ENCODE measurements around the gene EFCAB7. TPM values are rescaled to one million over a fixed set of nuclear protein-coding genes. Genes with fewer than 3 reads are reported as not detected.
"Not testable (repeated sequence)": the region's sequence is repeated elsewhere in the genome, so short reads cannot be mapped to it uniquely, and the experiment has no call there.

The EFCAB7 gene
- total RNA-seq, 2 experiments from 2014 or later: 9.6 to 9.7 TPM

- Mint-ChIP-seq H3K27me3 (no peaks in the 10 kb centered on the region), H3K9me3 (no peaks in the 10 kb centered on the region), H3K4me1 (no peaks in the 10 kb centered on the region), H3K4me3 (no peak overlapping the region), H3K36me3 (ENCODE audit: low read depth) (peaks cover 4% of the 10 kb centered on the region), H3K27ac (no peak overlapping the region)
- ChIA-PET POLR2A (no interaction called here), CTCF (no interaction called here)
- no peak for DNase-seq
Observed at GRCh38 chr1:63569068-63569467, 45.7 kb downstream of the EFCAB7 start.

DNA sequence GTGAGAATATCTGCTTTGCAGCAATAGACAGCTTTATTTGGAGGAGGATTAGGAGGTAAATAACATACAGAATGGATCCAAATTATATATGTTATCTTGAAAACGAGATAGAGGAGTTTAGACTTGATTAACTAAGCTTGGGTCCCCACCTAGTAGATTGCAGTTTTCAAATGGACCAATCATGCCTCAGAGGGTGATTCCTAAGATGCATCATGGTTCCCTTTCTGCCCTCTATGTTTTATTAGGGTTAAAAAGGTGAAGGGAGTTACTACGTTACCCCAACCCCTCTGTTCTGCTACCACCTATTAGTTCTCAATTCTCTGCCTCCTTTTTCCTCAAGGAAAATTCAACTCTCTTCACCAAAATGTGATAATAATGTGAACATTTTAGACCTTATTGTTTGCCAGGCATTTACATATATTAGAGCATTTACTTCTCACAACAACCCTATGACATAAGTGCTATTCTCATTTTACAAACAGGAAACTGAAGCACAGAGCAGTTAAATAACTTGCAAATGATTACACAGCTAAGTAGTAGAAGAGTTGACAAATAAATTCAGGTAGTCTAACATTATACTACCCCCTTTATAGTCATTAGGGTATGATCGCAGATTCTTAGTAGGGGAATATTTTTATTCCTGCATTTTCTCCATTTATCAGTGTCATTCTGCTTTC, 46.5 kb downstream of the EFCAB7 start:
- CTCF ChIA-PET: interaction anchor here (0.9 kb wide), 1 partner anchor 567 kb away, joined by 3 read pairs; no protein-coding TSS in a partner anchor
- no peaks in the 10 kb centered on the region for H3K9me3 Mint-ChIP-seq
- H3K4me3 Mint-ChIP-seq: no peak overlapping the region
- no peak for DNase-seq
- POLR2A ChIA-PET: no interaction called here
- no peaks in the 10 kb centered on the region for H3K27me3 Mint-ChIP-seq
- no peaks in the 10 kb centered on the region for H3K4me1 Mint-ChIP-seq
- peaks cover 4% of the 10 kb centered on the region for H3K36me3 Mint-ChIP-seq (ENCODE audit: low read depth)
- no peak overlapping the region for H3K27ac Mint-ChIP-seq

- H3K36me3 Mint-ChIP-seq (ENCODE audit: low read depth); DNase-seq; H3K27ac Mint-ChIP-seq; H3K4me1 Mint-ChIP-seq; H3K27me3 Mint-ChIP-seq; POLR2A ChIA-PET; H3K9me3 Mint-ChIP-seq; H3K4me3 Mint-ChIP-seq; CTCF ChIA-PET: not testable (repeated sequence)
Observed at GRCh38 chr1:63572686-63573085, 49.4 kb downstream of the EFCAB7 start.

DNA sequence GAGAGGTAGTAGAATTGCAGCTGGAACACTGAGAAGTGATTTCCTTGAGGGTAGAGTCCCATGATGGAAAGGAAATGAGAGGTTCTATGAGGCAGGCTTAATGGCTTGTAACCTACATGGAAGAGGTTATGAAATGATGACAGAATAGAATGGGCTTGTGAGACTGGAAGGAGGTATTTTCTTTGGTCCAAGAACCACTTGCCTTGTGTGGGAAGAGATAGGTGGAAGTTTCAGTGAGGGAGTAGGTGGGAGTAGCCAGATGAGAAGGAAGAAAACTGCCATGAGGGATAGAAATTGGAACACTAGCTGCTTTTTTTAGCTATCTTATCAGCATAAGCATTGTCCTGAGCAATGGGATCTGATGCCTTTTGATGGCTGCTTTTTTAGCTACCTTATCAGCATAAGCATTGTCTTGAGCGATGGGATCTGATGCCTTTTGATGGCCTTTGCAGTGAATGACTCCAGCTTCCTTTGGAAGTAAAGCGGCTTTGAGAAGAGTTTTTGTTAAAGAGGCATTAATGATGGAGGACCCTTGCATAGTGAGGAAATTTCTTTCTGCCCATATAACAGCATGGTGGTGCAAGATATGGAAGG, 51.0 kb downstream of the EFCAB7 start:
- H3K4me1 Mint-ChIP-seq; H3K27ac Mint-ChIP-seq; H3K4me3 Mint-ChIP-seq; H3K36me3 Mint-ChIP-seq (ENCODE audit: low read depth); POLR2A ChIA-PET; H3K27me3 Mint-ChIP-seq; H3K9me3 Mint-ChIP-seq; CTCF ChIA-PET; DNase-seq: not testable (repeated sequence)

DNA sequence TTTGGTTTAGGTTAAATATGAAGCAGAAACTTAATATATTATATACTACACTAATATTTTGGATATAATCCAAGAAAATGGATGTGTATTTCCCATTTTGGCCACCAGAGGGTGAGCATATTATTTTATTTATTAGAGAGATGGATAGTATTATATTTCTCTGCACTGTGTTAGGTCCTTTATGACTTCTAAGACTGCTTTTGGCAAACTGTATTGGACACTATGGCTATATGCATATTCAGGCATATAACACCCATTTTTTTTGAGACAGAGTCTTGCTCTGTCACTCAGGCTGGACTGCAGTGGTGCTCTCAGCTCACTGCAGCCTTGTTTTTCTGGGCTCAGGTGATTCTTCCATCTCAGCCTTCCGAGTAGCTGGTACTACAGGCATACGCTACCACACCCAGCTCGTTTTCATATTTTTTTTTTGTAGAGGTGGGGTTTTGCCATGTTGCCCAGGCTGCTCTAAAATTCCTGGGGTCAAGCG, 52.1 kb downstream of the EFCAB7 start:
- peak; percentile 15 for DNase-seq
- POLR2A ChIA-PET: no interaction called here

GRCh38 chr1:63586326-63586725, 63.0 kb downstream of the EFCAB7 start:
- H3K27ac Mint-ChIP-seq, H3K4me3 Mint-ChIP-seq, H3K27me3 Mint-ChIP-seq, DNase-seq, H3K9me3 Mint-ChIP-seq, POLR2A ChIA-PET, H3K4me1 Mint-ChIP-seq, CTCF ChIA-PET: not testable (repeated sequence)
- H3K36me3 Mint-ChIP-seq (ENCODE audit: low read depth): peaks cover 22% of the 10 kb centered on the region

More for the DNA sequence above, 52.1 kb downstream of the EFCAB7 start:
- Mint-ChIP-seq H3K4me1 (no peaks in the 10 kb centered on the region), H3K36me3 (ENCODE audit: low read depth) (no peaks in the 10 kb centered on the region), H3K9me3 (no peaks in the 10 kb centered on the region), H3K27me3 (no peaks in the 10 kb centered on the region), H3K27ac (no peak overlapping the region), H3K4me3 (no peak overlapping the region)
- CTCF ChIA-PET: interaction anchor here (0.7 kb wide), 1 partner anchor 36 kb away, joined by 3 read pairs; no protein-coding TSS in a partner anchor

DNA sequence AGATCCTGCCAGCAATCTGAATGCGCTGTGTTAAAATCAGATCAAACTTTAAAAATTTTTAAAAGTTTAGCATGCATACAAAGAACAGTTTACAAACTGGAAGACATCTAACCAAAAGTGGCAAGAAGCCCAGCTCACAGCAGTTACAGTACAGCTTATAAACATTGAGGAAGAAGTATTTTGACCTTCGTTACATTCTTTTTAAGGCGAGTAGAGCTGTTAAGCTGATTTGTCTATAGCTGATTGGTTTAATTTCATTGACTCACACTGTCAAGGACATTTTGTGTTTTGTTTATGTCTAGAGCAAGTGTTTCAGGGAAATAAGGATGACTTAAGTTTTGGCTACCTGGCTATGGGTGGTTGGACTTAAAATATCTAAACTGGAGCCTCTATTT, 66.8 kb downstream of the EFCAB7 start:
- no peak for DNase-seq
- ChIA-PET CTCF (no interaction called here), POLR2A (no interaction called here)
- Mint-ChIP-seq H3K4me1 (peaks cover 26% of the 10 kb centered on the region), H3K9me3 (no peaks in the 10 kb centered on the region), H3K27ac (no peak overlapping the region), H3K4me3 (no peak overlapping the region), H3K27me3 (no peaks in the 10 kb centered on the region), H3K36me3 (ENCODE audit: low read depth) (peaks cover 6% of the 10 kb centered on the region)

GRCh38 chr1:63592536-63593302, 69.4 kb downstream of the EFCAB7 start:
- Mint-ChIP-seq H3K9me3 (no peaks in the 10 kb centered on the region), H3K36me3 (ENCODE audit: low read depth) (peaks cover 12% of the 10 kb centered on the region), H3K27me3 (no peaks in the 10 kb centered on the region), H3K4me1 (peaks cover 39% of the 10 kb centered on the region), H3K4me3 (peak overlapping the region; percentile 93), H3K27ac (peak overlapping the region; percentile 98)
- DNase-seq: peak; percentile 47
- ChIA-PET POLR2A (no interaction called here), CTCF (interaction anchor here (1.0 to 1.7 kb wide), 2 partner anchors 10 to 11 kb away, joined by 3 to 4 read pairs; no protein-coding TSS in a partner anchor)

DNA sequence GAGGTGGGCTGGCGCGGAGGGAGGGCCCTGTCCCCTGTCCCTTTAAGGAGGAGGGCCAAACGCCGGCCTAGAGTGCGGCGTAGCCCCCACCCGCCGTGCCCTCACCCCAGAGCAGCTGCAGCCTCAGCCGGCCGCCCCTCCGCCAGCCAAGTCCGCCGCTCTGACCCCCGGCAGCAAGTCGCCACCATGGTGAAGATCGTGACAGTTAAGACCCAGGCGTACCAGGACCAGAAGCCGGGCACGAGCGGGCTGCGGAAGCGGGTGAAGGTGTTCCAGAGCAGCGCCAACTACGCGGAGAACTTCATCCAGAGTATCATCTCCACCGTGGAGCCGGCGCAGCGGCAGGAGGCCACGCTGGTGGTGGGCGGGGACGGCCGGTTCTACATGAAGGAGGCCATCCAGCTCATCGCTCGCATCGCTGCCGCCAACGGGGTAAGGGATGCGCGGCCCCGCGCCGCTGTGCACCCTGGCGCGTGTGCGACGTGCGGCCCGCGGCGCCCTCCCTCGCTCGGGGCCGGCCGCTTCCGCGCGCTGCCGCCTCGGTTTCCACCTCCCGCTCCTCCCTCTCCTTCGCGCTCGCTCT, 70.1 kb downstream of the EFCAB7 start, which contains the start of gene PGM1:
Gene PGM1, plus strand, starts transcription at position 109 of the 583 bp plus-strand sequence. Its CDS starts 78 bp downstream, at position 187.
- POLR2A ChIA-PET: no interaction called here
- Mint-ChIP-seq H3K4me1 (peaks cover 39% of the 10 kb centered on the region), H3K36me3 (ENCODE audit: low read depth) (peaks cover 12% of the 10 kb centered on the region), H3K27me3 (no peaks in the 10 kb centered on the region), H3K27ac (peak within 1 kb of the TSS; percentile 98), H3K4me3 (peak within 1 kb of the TSS; percentile 93), H3K9me3 (no peaks in the 10 kb centered on the region)
- CTCF ChIA-PET: interaction anchor here (1.0 to 1.7 kb wide), 2 partner anchors 10 to 12 kb away, joined by 3 to 4 read pairs; no protein-coding TSS in a partner anchor
- DNase-seq: peak; percentile 81

DNA sequence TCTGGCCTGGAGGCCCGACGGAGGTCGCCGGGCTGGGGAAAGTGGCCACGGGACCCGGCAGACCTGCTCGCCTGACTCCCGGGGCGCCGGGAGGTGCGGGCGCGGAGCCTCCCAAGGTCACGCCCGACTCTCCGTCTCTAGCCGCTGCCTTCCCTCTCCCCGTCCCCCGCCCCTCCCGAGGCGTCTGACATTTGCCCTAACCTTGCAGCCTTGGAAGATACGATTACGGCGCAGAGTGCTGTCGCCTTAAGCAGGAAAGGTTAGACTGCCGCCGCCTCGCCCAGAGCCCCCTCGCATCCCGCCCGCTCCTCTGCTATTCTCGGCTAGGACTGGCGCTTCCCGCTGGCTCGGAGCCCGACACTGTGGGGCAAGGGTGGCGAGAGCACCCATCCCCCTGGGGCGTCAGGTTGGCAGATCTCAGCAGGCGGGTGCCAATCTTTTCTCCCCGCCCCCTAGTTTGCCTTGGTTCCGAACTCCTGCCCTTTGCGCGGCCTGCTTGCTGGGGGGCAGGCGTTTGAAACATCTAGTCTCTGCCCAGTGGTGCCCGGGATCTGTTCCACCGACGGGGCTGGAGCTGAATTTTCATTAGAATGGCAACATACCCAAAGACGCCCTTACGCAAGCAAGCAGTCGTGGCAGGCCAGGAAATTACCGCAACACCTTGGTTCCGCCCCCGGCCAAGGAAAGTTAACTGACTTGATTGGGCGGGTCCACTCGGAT, 70.7 kb downstream of the EFCAB7 start:
- ChIA-PET POLR2A (no interaction called here), CTCF (interaction anchor here (0.7 to 1.7 kb wide), 2 partner anchors 13 to 286 kb away, joined by 3 to 4 read pairs; no protein-coding TSS in a partner anchor)
- no peaks in the 10 kb centered on the region for H3K9me3 Mint-ChIP-seq
- peaks cover 38% of the 10 kb centered on the region for H3K4me1 Mint-ChIP-seq
- peak overlapping the region; percentile 98 for H3K27ac Mint-ChIP-seq
- H3K27me3 Mint-ChIP-seq: no peaks in the 10 kb centered on the region
- peak; percentile 79 for DNase-seq
- peak overlapping the region; percentile 93 for H3K4me3 Mint-ChIP-seq
- peaks cover 12% of the 10 kb centered on the region for H3K36me3 Mint-ChIP-seq (ENCODE audit: low read depth)

DNA sequence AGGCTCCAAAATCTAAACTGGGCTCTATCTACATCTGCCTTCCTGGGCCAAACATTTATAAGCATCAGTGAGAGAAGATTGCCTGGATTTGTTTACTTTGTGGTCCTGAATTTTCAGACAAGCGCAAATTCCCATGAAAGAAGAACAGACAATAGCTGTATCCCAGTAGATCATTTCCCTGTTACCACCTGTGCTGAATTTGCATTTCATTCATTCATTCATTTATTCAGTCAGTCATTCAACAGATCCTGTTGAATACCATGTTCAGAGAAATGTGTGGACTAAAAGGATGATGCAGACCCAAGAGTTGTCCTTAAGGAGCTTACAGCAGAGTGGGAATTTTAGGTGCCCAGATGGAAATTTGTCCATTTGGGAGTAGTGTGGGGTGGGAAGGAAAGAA, 72.1 kb downstream of the EFCAB7 start:
- CTCF ChIA-PET: interaction anchor here (0.6 to 1.0 kb wide), 2 partner anchors 60 to 1089 kb away, joined by 3 read pairs; no protein-coding TSS in a partner anchor
- peak overlapping the region; percentile 44 for H3K4me3 Mint-ChIP-seq
- POLR2A ChIA-PET: no interaction called here
- H3K27me3 Mint-ChIP-seq: no peaks in the 10 kb centered on the region
- peaks cover 39% of the 10 kb centered on the region for H3K4me1 Mint-ChIP-seq
- H3K36me3 Mint-ChIP-seq (ENCODE audit: low read depth): peaks cover 14% of the 10 kb centered on the region
- DNase-seq: no peak
- no peak overlapping the region for H3K27ac Mint-ChIP-seq
- no peaks in the 10 kb centered on the region for H3K9me3 Mint-ChIP-seq

- Mint-ChIP-seq H3K27ac (no peak overlapping the region), H3K36me3 (ENCODE audit: low read depth) (peaks cover 14% of the 10 kb centered on the region), H3K4me3 (no peak overlapping the region), H3K27me3 (no peaks in the 10 kb centered on the region), H3K4me1 (peaks cover 18% of the 10 kb centered on the region), H3K9me3 (no peaks in the 10 kb centered on the region)
- ChIA-PET CTCF (no interaction called here), POLR2A (no interaction called here)
- DNase-seq: no peak
Observed at GRCh38 chr1:63599799-63600198, 76.5 kb downstream of the EFCAB7 start.
